GM21619 (cell line): ENCODE data around the gene LSG1.

Experiments
- ATAC-seq: cut with Tn5 transposase; IDR thresholded peaks from one replicate; pipeline ENCODE4 v1.9.1; 2021; ENCODE audit not compliant: unreplicated experiment

The LSG1 gene

GRCh38 chr3:194671900-194672808 is at the start of gene LSG1:
Gene LSG1 (minus strand): TSS chr3:194672191. CDS start chr3:194672162, 29 bp downstream.
- ATAC-seq = peak; percentile 77

- ATAC-seq = no peak
These were observed 48.1 kb upstream of the LSG1 start for GRCh38 chr3:194720048-194720447.

GRCh38 chr3:194718079-194718478 is 46.1 kb upstream of the LSG1 start:
- ATAC-seq = no peak

DNA sequence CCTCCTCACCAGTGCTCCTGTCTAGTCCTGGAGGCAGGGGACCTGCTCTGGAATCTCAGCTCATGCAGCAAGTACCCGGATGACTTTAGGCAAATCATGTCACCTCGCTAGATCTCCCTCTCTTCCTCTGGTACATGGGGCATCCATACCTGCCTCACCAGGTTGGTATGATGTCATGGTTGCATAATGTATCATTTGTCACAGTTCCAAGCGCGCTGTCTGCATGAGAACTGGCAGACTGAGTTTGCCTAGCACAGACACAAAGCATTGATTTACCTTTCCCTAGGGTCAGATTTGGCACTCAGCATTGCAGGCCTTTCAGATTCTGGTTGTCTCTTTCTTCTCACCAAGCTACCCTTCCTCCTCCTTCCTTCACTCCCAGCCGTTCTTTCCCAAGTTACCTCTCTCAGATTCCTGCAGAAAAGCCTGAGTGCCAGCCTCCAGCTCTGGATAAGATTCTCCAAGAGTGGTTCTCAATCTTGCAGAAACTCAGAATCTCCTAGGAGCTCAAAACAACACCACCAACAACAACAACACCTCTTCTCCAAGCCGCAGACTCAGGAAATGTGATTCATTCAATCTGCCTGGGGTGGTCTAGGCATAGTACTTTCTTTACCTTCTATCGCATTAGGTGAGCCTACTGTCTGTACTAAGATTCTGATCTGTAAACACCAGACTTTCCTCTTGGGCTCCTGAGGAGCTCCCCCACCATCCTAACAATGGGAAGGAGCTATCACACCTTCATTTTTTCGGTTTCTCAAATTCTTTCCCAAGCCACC is 43.2 kb upstream of the LSG1 start:
- no peak for ATAC-seq

DNA sequence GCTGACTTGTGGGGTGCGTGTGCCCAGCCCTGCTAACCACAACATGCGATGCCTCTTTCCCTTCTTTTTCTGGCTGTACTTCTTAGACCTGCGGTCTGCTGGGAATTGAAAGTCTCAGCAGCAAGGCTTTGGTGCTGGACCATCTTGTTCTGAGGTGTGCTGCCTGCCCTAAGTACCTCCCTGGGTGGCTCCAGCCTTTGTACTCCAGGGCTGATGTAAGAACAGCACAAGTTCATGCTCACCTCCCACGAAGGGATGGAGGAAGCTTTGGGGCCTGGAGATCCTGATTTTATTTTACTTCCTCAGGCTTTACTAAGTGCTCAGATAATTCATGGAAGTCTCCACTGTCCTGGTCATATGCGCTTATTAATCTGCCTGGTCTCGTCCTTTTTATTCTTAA is 42.6 kb upstream of the LSG1 start:
- ATAC-seq = no peak

DNA sequence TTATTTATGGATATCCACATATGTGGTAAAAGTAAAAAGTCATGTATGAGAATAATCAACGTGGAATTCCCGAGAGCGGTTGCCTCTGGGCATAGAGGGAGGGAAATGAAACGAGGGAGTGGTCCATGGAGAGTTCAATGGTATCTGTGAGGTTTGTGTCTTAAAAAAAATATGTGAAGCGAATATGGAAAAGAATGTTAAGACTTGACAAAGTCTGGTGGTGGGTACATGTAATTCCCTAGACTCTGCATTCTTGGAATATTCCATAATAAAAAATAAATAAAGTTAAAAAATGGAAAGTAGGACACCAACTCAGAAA is 42.1 kb upstream of the LSG1 start:
- no peak for ATAC-seq

GRCh38 chr3:194713299-194714136 is 41.5 kb upstream of the LSG1 start:
- no peak for ATAC-seq

- no peak for ATAC-seq
These were observed 39.9 kb upstream of the LSG1 start for GRCh38 chr3:194711913-194712312.

- no peak for ATAC-seq
These were observed 39.3 kb upstream of the LSG1 start for GRCh38 chr3:194711286-194711685.

DNA sequence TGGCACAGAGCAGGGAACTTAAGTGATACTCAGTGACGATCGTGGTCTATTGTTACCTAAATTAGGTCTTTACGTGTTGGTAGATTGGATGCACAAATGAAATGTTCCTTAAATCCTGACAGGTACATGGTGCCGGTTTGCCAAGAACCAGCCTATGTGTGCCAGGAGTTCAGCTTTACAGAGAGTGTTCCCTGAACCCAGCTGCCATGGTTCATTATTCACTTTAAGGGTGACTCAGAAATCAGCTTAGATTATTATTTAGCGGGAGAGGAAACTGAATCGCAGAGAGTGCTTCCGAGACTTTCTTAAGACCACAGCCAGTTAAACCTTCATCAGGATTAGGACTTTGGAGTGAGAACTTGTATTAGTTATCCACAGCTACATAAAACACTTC is 35.2 kb upstream of the LSG1 start:
- ATAC-seq = no peak

DNA sequence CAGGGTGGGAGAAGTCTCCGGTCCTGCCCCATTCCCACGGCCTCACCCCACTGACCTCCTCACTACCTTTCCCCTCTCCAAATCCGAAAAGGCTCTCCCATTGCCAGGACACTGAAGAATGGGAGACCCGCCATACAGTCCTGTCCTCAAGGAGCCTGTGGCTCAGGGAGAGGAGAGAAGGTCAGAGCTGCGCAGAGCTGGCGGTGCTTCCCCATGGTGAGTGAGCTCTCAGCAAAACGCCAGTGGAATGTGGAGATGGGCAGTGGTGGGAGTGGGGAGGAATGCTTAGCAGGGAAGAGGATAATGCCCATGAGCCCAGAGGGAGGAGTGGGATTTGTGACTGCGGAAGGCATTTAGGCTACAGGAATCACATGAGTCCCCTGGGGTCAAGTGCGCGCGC is 33.8 kb upstream of the LSG1 start:
- ATAC-seq = no peak

DNA sequence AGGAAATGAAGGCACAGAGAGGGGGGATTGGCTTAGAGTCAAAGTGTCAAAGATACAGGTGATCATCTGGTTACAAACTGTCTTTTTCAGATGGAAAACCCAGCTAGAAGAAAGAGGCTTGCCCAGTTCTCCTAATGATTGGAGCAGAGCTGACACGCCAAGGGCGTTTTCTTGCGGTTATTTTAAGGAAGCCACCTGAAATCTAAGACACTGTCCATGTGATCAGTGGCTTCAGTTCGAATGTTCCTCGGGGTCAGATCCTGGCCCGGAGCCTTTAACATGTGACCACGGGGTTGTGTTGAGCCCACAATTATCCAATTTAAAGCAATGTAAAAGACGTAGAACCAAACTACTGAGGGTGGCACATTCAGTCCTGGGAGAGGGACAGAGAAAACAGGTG is 33.2 kb upstream of the LSG1 start:
- no peak for ATAC-seq

GRCh38 chr3:194702545-194702944 is 30.6 kb upstream of the LSG1 start:
- no peak for ATAC-seq

DNA sequence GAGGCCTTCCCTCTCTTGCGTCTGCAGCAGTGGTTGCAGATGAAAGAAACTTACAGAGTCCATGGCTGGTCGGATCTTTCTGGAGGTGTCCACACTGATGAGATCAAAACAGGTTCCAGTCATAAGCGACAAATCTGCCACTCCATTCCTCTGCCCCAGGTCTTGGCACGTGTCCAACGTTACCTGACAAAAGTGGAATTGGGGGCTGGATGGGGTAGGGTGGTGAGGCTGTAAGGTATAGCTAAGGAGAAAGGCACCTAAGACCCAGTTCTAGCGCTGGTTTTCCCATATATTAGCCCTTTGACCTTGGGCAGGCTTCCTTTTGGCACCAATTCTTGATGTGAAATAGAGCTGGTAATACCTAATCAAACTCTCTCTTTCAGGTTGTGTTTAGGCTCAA is 24.7 kb upstream of the LSG1 start:
- ATAC-seq = no peak

DNA sequence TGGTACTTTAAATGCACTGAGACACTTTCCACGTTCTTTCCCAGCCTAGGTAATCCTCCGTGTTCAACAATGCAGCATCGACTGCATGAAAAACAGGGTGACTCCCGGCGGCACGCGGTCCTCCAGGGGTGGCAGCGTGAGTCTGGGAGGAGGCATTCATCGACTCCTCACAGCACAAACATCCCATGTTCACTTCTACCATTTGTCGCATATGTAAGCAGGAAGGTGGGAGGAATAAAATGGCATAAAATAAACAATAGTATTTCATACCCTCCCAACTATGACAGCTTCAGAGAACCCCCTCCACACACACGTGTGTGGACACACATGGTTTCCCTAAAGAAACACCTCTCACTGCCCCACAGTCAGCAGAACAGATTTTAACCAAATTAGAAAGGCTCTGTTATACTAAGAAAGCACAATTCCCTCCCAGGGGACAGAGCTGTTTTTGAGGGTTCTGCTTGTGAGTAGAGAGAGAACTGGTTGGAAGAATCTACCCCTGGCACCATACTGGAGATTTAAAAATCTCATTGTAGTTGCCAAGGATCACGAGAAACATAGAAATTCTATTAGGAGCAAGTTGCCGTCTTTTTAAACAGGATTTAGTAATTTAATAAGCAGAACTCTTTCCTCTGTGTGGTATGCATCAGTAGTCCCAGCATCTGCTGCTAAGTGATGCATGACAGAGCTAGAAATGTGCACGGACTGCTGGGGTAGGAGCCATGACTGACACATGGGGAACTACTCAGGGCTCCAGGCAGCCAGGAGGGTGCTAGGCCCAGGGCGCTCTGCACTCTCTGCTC is 19.7 kb upstream of the LSG1 start:
- peak; percentile 59 for ATAC-seq

GRCh38 chr3:194690501-194691372 is 18.7 kb upstream of the LSG1 start:
- no peak for ATAC-seq

DNA sequence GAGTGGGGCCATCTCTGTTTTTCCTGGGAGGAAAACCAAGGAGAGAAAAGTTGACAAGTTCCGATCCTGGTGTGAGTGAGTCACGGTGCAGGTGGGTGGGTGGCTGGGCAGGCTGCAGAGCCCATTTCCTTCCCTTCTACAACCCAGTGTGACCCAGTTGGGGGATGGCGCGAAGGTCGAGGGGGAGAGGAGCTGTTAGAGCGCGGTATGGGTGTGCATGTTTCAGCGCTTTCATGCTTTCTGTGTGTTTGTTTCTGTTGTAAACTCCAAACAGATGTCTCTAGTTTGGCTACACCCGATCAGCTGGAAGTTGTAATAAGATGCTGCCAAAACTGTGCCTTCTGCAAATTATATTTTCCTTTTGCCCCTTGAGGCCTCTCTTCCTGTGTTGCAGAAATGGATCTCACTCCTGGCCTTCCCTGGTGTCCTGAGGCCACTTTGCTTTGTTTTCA is 17.5 kb upstream of the LSG1 start:
- no peak for ATAC-seq

GRCh38 chr3:194688946-194689345 is 17.0 kb upstream of the LSG1 start:
- no peak for ATAC-seq

DNA sequence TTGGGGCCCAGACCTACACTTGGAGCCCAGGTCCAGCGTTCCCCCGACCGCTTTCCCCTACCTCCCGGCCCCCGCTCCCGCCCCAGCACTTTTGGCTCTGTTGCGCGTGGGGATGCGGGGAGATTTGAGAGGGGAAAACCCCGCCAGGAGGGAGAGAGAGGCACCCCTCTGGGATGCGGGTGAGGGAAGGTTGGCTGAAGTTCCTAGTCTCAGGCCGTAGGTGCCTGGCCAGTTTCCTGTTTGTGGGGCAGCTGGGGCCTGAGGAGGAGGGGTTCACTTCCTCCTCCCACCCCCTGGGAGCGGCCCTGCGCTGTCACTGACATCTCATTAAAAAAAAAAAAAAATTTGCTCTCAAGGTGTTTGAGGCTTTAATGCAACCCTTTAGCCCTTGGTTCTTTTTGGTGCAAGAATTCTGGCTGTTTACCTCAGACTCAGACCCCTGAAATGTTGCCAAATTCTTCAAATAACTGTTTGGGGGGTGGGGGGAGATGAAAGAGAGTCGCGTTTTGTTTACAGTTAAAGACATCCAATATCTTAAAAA is 16.3 kb upstream of the LSG1 start:
- peak; percentile 18 for ATAC-seq
